Stimulated activated CD8-positive, alpha-beta memory T cell treated with anti-CD3 and anti-CD28 coated beads, Interleukin-15, amount 100 ng/mL, for 48 hours (primary cell): ENCODE data around the gene GRAMD4.

ENCODE experiments used
- DNase-seq, 2 donors: peaks; one replicate each; pipeline ENCODE4 v3.0.0-alpha.2; 2020; ENCODE audit warnings: low read depth in 2 of 2

GRAMD4 gene

GRCh38 chr22:46671824-46672432, 51.7 kb downstream of the GRAMD4 start:
- DNase-seq, result no peak

GRCh38 chr22:46672731-46673130, 52.5 kb downstream of the GRAMD4 start:
- no peak for DNase-seq

- DNase-seq, result no peak
Observed at GRCh38 chr22:46673205-46673604, 53.0 kb downstream of the GRAMD4 start.

- DNase-seq, result no peak
Observed at GRCh38 chr22:46673662-46674236, 53.6 kb downstream of the GRAMD4 start.

GRCh38 chr22:46674367-46674781, 54.2 kb downstream of the GRAMD4 start:
- DNase-seq, result peak; percentile 88 to 91

GRCh38 chr22:46674906-46675305, 54.7 kb downstream of the GRAMD4 start:
- no peak for DNase-seq

- no peak for DNase-seq
Observed at GRCh38 chr22:46675479-46675878, 55.3 kb downstream of the GRAMD4 start.

GRCh38 chr22:46675938-46676337, 55.8 kb downstream of the GRAMD4 start:
- no peak for DNase-seq

- DNase-seq, result no peak
Observed at GRCh38 chr22:46676479-46676878, 56.3 kb downstream of the GRAMD4 start.

- DNase-seq, result no peak
Observed at GRCh38 chr22:46676881-46677280, 56.7 kb downstream of the GRAMD4 start.

GRCh38 chr22:46677323-46678002, 57.3 kb downstream of the GRAMD4 start:
- DNase-seq, result no peak

GRCh38 chr22:46678003-46678657, 57.9 kb downstream of the GRAMD4 start:
- DNase-seq, result no peak

GRCh38 chr22:46678785-46679700, 58.9 kb downstream of the GRAMD4 start:
- DNase-seq, result no peak

- no peak for DNase-seq
Observed at GRCh38 chr22:46679706-46680269, 59.6 kb downstream of the GRAMD4 start.

GRCh38 chr22:46681010-46681409, 60.8 kb downstream of the GRAMD4 start:
- no peak for DNase-seq

- DNase-seq, result no peak
Observed at GRCh38 chr22:46682011-46682731, 62.0 kb downstream of the GRAMD4 start.

GRCh38 chr22:46684706-46685105, 64.5 kb downstream of the GRAMD4 start:
- DNase-seq, result no peak

GRCh38 chr22:46686221-46687047, 66.2 kb downstream of the GRAMD4 start:
- no peak for DNase-seq

GRCh38 chr22:46687048-46687444, 66.9 kb downstream of the GRAMD4 start:
- no peak for DNase-seq

- no peak for DNase-seq
Observed at GRCh38 chr22:46687460-46687859, 67.3 kb downstream of the GRAMD4 start.
